ENCODE results near the gene SAMD8.
"Not testable (repeated sequence)": the region's sequence is repeated elsewhere in the genome, so short reads cannot be mapped to it uniquely, and the experiment has no call there.

The SAMD8 gene

DNA sequence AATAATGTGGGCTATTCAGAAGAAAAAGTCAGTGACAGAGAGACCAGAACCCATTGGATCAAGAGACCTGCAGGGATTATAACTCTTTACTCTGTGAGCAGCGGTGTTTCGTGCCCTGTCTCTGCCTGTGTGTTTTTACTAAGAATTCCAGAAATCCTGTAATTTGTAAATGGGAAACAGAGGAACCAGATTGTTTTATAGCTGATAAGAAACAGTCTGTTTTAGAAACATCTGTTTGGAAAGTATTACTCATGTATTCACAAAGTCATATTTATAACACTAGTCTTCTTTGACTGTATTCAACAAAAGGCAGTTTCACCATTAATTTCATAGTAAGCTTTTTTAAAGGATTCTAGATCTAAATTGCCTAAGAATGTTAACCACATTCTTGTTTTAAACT lies 69.1 kb downstream of the SAMD8 start:
- Histone ChIP-seq H3K4me2 (ENCODE audit: low read length) (no peak overlapping the region), H3K79me2 (no peaks in the 10 kb centered on the region), H3K4me1 (no peaks in the 10 kb centered on the region), H3K27ac (no peak overlapping the region), H3K4me3 (ENCODE audit: low read depth, low read length) (no peak overlapping the region), H3K9me3 (ENCODE audit: control insufficient read depth, low read length) (no peaks in the 10 kb centered on the region), H3K9ac (no peak overlapping the region), H3K27me3 (ENCODE audit: control insufficient read depth, insufficient read depth, low read length) (no peaks in the 10 kb centered on the region), H2AFZ (no peak overlapping the region), H3K36me3 (ENCODE audit: control insufficient read depth, insufficient read depth, low read length) (no peaks in the 10 kb centered on the region)
- TF ChIP-seq, protein P1, sequence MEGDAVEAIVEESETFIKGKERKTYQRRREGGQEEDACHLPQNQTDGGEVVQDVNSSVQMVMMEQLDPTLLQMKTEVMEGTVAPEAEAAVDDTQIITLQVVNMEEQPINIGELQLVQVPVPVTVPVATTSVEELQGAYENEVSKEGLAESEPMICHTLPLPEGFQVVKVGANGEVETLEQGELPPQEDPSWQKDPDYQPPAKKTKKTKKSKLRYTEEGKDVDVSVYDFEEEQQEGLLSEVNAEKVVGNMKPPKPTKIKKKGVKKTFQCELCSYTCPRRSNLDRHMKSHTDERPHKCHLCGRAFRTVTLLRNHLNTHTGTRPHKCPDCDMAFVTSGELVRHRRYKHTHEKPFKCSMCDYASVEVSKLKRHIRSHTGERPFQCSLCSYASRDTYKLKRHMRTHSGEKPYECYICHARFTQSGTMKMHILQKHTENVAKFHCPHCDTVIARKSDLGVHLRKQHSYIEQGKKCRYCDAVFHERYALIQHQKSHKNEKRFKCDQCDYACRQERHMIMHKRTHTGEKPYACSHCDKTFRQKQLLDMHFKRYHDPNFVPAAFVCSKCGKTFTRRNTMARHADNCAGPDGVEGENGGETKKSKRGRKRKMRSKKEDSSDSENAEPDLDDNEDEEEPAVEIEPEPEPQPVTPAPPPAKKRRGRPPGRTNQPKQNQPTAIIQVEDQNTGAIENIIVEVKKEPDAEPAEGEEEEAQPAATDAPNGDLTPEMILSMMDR (IDR thresholded peaks at IDR 0.05): no peak

DNA sequence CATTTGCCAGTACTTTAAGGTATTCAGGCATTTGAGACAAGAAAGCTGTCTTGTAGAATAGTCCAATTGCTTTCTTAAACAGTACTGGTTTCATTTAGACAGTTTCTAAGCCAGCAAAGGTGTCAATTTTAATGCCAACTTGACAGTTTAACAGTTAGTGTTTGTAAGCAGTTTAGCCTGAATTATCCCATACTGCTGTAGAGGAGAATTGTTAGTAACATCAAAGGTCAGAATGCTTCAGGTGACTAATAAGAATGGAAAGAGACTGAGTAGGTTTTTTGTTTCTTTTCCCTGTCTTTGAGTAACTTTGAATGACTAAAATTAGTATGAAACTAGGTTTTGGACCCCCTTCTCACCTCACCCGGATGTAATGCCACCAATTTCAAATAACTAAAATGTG lies 69.6 kb downstream of the SAMD8 start:
- H2AFZ ChIP-seq: no peak overlapping the region
- H3K9ac ChIP-seq: no peak overlapping the region
- H3K27ac ChIP-seq: no peak overlapping the region
- TF ChIP-seq, protein P1 (IDR thresholded peaks at IDR 0.05): no peak
- no peak overlapping the region for H3K4me3 ChIP-seq (ENCODE audit: low read depth, low read length)
- H3K79me2 ChIP-seq: no peaks in the 10 kb centered on the region
- H3K4me1 ChIP-seq: no peaks in the 10 kb centered on the region
- H3K9me3 ChIP-seq (ENCODE audit: control insufficient read depth, low read length): no peaks in the 10 kb centered on the region
- H3K27me3 ChIP-seq (ENCODE audit: control insufficient read depth, insufficient read depth, low read length): no peaks in the 10 kb centered on the region
- H3K36me3 ChIP-seq (ENCODE audit: control insufficient read depth, insufficient read depth, low read length): no peaks in the 10 kb centered on the region
- no peak overlapping the region for H3K4me2 ChIP-seq (ENCODE audit: low read length)

DNA sequence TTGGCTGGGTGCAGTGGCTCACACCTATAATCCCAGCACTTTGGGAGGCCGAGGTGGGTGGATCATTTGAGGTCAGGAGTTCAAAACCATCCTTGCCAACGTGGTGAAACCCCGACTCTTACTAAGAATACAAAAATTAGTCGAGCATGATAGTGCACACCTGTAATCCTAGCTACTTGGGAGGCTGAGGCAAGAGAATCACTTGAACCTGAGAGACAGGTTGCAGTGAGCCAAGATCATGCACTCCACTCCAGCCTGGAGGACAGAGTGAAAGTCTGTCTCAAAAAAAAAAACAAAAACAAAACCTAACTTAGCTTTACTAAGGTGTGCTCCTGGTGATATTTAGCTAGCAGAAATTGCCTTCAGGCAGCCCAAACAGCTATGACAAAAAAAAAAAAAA lies 74.9 kb downstream of the SAMD8 start:
- no peak overlapping the region for H2AFZ ChIP-seq
- no peak overlapping the region for H3K4me3 ChIP-seq (ENCODE audit: low read depth, low read length)
- no peaks in the 10 kb centered on the region for H3K79me2 ChIP-seq
- no peaks in the 10 kb centered on the region for H3K4me1 ChIP-seq
- no peaks in the 10 kb centered on the region for H3K36me3 ChIP-seq (ENCODE audit: control insufficient read depth, insufficient read depth, low read length)
- H3K4me2 ChIP-seq (ENCODE audit: low read length): no peak overlapping the region
- no peaks in the 10 kb centered on the region for H3K27me3 ChIP-seq (ENCODE audit: control insufficient read depth, insufficient read depth, low read length)
- H3K9ac ChIP-seq: no peak overlapping the region
- TF ChIP-seq, protein P1 (IDR thresholded peaks at IDR 0.05): no peak
- no peaks in the 10 kb centered on the region for H3K9me3 ChIP-seq (ENCODE audit: control insufficient read depth, low read length)
- no peak overlapping the region for H3K27ac ChIP-seq

DNA sequence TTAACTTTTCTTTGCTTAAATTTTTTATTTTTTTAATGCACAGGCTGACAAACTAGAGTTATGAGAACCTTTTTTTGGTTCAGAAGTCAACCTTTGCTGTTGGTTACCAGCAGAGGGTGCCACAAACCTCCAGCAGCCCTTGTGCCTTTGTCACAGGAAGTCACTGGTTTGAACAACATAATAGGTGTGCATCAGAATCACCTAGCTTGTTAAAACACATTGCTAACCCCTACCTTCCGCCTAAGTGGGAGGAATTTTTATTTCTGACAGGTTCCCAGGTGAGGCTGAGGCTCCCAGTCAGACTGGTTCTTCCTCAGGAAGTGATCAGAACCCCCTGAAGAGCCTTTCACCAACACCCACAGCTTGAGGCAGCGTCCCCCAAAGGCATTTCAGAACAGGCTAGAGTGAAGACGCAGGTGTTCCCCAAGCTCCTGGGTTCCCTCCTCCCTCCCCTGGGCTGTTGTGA lies 76.5 kb downstream of the SAMD8 start:
- no peak overlapping the region for H3K4me2 ChIP-seq (ENCODE audit: low read length)
- no peaks in the 10 kb centered on the region for H3K27me3 ChIP-seq (ENCODE audit: control insufficient read depth, insufficient read depth, low read length)
- peaks cover 3% of the 10 kb centered on the region for H3K79me2 ChIP-seq
- no peak overlapping the region for H2AFZ ChIP-seq
- H3K36me3 ChIP-seq (ENCODE audit: control insufficient read depth, insufficient read depth, low read length): no peaks in the 10 kb centered on the region
- H3K4me3 ChIP-seq (ENCODE audit: low read depth, low read length): no peak overlapping the region
- H3K9me3 ChIP-seq (ENCODE audit: control insufficient read depth, low read length): no peaks in the 10 kb centered on the region
- TF ChIP-seq, protein P1 (IDR thresholded peaks at IDR 0.05): peak; percentile 65
- H3K27ac ChIP-seq: no peak overlapping the region
- H3K9ac ChIP-seq: no peak overlapping the region
- H3K4me1 ChIP-seq: no peaks in the 10 kb centered on the region

DNA sequence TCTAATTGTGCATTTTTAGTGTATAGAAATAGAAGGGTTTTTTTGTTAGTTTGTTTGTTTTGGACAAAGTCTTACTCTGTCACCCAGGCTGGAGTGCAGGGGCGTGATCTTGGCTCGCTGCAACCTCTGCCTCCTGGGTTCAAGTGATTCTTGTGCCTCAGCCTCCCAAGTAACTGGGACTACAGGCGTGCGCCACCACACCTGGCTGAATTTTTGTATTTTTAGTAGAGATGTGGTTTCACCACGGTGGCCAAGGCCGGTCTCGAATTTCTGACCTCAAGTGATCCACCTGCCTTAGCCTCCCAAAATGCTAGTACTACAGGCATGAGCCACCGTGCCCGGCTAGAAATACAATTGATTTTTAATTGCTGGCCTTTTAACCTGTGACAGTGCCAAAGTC lies 77.1 kb downstream of the SAMD8 start:
- not testable (repeated sequence) for H3K79me2 ChIP-seq; H3K27me3 ChIP-seq (ENCODE audit: control insufficient read depth, insufficient read depth, low read length); H3K36me3 ChIP-seq (ENCODE audit: control insufficient read depth, insufficient read depth, low read length); H3K9ac ChIP-seq; H3K4me2 ChIP-seq (ENCODE audit: low read length); H2AFZ ChIP-seq; H3K4me3 ChIP-seq (ENCODE audit: low read depth, low read length); H3K27ac ChIP-seq; H3K4me1 ChIP-seq; H3K9me3 ChIP-seq (ENCODE audit: control insufficient read depth, low read length)

Data from parathyroid adenoma (tissue), 2 donors.